ENCODE results near the gene SULT1E1.

DNA sequence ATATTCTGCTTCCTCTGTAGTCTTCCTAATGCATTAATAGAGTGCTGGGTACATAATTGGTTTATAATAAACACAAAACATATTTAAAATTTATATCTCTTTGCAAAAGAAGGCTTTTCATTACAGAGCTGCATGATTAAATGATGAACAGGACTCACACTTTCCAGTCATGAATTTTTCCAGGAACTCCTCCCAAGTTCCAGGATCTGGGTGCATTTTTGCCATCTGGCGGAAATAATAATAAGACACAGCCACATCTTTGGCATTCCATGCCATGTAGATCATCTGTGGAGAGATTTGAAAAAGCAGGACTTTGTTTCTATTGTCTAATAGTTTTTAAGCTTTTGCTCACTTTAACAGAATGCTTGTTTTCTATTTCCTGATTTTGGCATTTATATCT is 59.3 kb downstream of the SULT1E1 start:
- TF ChIP-seq EZH2 (IDR thresholded peaks at IDR 0.05; ENCODE audit: insufficient read depth, low read length) = no peak
- TF ChIP-seq, protein P1, sequence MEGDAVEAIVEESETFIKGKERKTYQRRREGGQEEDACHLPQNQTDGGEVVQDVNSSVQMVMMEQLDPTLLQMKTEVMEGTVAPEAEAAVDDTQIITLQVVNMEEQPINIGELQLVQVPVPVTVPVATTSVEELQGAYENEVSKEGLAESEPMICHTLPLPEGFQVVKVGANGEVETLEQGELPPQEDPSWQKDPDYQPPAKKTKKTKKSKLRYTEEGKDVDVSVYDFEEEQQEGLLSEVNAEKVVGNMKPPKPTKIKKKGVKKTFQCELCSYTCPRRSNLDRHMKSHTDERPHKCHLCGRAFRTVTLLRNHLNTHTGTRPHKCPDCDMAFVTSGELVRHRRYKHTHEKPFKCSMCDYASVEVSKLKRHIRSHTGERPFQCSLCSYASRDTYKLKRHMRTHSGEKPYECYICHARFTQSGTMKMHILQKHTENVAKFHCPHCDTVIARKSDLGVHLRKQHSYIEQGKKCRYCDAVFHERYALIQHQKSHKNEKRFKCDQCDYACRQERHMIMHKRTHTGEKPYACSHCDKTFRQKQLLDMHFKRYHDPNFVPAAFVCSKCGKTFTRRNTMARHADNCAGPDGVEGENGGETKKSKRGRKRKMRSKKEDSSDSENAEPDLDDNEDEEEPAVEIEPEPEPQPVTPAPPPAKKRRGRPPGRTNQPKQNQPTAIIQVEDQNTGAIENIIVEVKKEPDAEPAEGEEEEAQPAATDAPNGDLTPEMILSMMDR (IDR thresholded peaks at IDR 0.05; ENCODE audit: insufficient read depth, low read depth, low read length) = no peak
